ENCODE data around the gene PEX11B. TPM values are rescaled to one million over a fixed set of nuclear protein-coding genes. Genes with fewer than 3 reads are reported as not detected.

The PEX11B gene
- total and polyA plus RNA-seq, 2 of the 8 experiments (the other 6 are each of a cell fraction or from before 2014, with no cell fraction given) = 9.1 to 15.1 TPM

GRCh38 chr1:145942405-145942804, 23.9 kb upstream of the PEX11B start:
- DNase-seq (ENCODE audit: low read depth in 1 of 2, low spot score in 2 of 2) = no peak
- H2BK15ac ChIP-seq (ENCODE audit: low read length) = no peak overlapping the region
- peaks cover 0 to 5% (median 1%) of the 10 kb centered on the region in 4 experiments; a peak in 3 of 7 replicates for H3K4me1 ChIP-seq (replicated peaks in 1 of 4; ENCODE audit: control insufficient read depth in 3 of 4, insufficient read depth in 4 of 4, low read length in 3 of 4)
- H2BK120ac ChIP-seq (replicated peaks; ENCODE audit: low read depth, low read length) = no peak overlapping the region
- H3K23me2 ChIP-seq (ENCODE audit: low read depth, low read length) = no peaks in the 10 kb centered on the region
- FAIRE-seq = no peak
- H3K4me3 ChIP-seq (ENCODE audit: extremely low read depth in 1 of 4, insufficient read depth in 2 of 4, low read depth in 3 of 4, low read length in 4 of 4) = no peak overlapping the region
- TF ChIP-seq SUZ12 (IDR thresholded peaks at IDR 0.05; ENCODE audit: low read length) = no peak
- no peak for TF ChIP-seq SP2 (IDR thresholded peaks at IDR 0.05; ENCODE audit: low read length)
- TF ChIP-seq EZH2 (IDR thresholded peaks at IDR 0.05; ENCODE audit: low read depth, low read length, severe bottlenecking) = no peak
- no peak for TF ChIP-seq CBX8 (IDR thresholded peaks at IDR 0.05; ENCODE audit: borderline replicate concordance, low read depth, low read length)
- no peak for TF ChIP-seq NANOG (IDR thresholded peaks at IDR 0.05; ENCODE audit: insufficient read depth, low read depth, low read length, poor library complexity, severe bottlenecking)
- no peak for TF ChIP-seq SIN3A (conservative IDR thresholded peaks at IDR 0.05 in 1 of 2, IDR thresholded peaks at IDR 0.05 in 1 of 2; ENCODE audit: low read depth in 1 of 2, low read length in 2 of 2)
- ChIA-PET POLR2A (ENCODE audit: partially characterized antibody) (interaction anchor here (1.0 to 1.7 kb wide), 4 partner anchors 26 to 93 kb away, joined by 3 to 5 read pairs (median 4); no protein-coding TSS in a partner anchor), CTCF (ENCODE audit: partially characterized antibody) (interaction anchor here (0.6 to 2.1 kb wide), 5 partner anchors 16 to 73 kb away, joined by 3 to 5 read pairs (median 3); no protein-coding TSS in a partner anchor)
- H3K18ac ChIP-seq (ENCODE audit: extremely low read depth, low read length) = no peak overlapping the region
- H3K79me1 ChIP-seq (ENCODE audit: low read depth, low read length) = no peaks in the 10 kb centered on the region
- H4K8ac ChIP-seq (ENCODE audit: extremely low read depth, insufficient read depth, low read length) = no peak overlapping the region
- no peaks in the 10 kb centered on the region for H3K79me2 ChIP-seq (ENCODE audit: control insufficient read depth in 1 of 2, insufficient read depth in 2 of 2, low read length in 2 of 2)
- no peak overlapping the region for H3K56ac ChIP-seq (replicated peaks; ENCODE audit: insufficient read length, low read depth, low read length)
- no peak overlapping the region for H2BK5ac ChIP-seq (ENCODE audit: low read depth, low read length)
- no peak overlapping the region for H3K23ac ChIP-seq (ENCODE audit: insufficient read length)
- no peak overlapping the region for H2AK5ac ChIP-seq (ENCODE audit: low read depth, low read length)
- no peak overlapping the region for H4K91ac ChIP-seq (replicated peaks; ENCODE audit: insufficient read length, low read length)
- no peak overlapping the region for H3K4ac ChIP-seq (replicated peaks; ENCODE audit: insufficient read length, low read depth, low read length)
- no peak overlapping the region for H2BK20ac ChIP-seq (ENCODE audit: low read length)
- no peak overlapping the region for H3K4me2 ChIP-seq (ENCODE audit: insufficient read depth in 1 of 2, low read depth in 2 of 2, low read length in 2 of 2)
- no peaks in the 10 kb centered on the region for H3K36me3 ChIP-seq (ENCODE audit: control insufficient read depth in 2 of 4, insufficient read depth in 4 of 4, low read length in 3 of 4)
- H3K27ac ChIP-seq (ENCODE audit: low read depth, low read length) = no peak overlapping the region
- H3K14ac ChIP-seq (ENCODE audit: insufficient read length) = no peak overlapping the region
- 98% methylated on average over 4 of the region's 4 CpGs; no CpG with 5 or more reads in 1 of the 2 experiments for WGBS, 2 experiments (ENCODE audit: extremely low coverage in 1 of 2, insufficient coverage in 1 of 2, insufficient read length in 1 of 2, insufficient replicate concordance in 2 of 2, low coverage in 1 of 2, low lambda C conversion rate in 2 of 2, missing lambda C conversion rate in 1 of 2)
- no peak overlapping the region for H4K5ac ChIP-seq (ENCODE audit: insufficient read length, low read depth, low read length)
- H3K9me3 ChIP-seq (ENCODE audit: insufficient read depth in 2 of 2, low read depth in 1 of 2, low read length in 1 of 2) = no peaks in the 10 kb centered on the region
- no peaks in the 10 kb centered on the region for H4K20me1 ChIP-seq (replicated peaks in 1 of 2; ENCODE audit: control insufficient read depth in 1 of 2, insufficient read depth in 2 of 2, low read length in 2 of 2)
- H3K9ac ChIP-seq (replicated peaks in 1 of 4; ENCODE audit: extremely low read depth in 1 of 4, low read depth in 3 of 4, low read length in 3 of 4) = no peak overlapping the region
- H3K27me3 ChIP-seq (replicated peaks in 1 of 4; ENCODE audit: control insufficient read depth in 3 of 4, extremely low read depth in 1 of 4, insufficient read depth in 3 of 4, low read length in 3 of 4) = no peaks in the 10 kb centered on the region
- no peak overlapping the region for H2AFZ ChIP-seq (ENCODE audit: low read length)
- H2BK12ac ChIP-seq (ENCODE audit: low read depth, low read length) = no peak overlapping the region
